Forelimb muscle (tissue), 1 donor: ENCODE measurements around the gene CLTCL1. TPM values are rescaled to one million over a fixed set of nuclear protein-coding genes. Genes with fewer than 3 reads are reported as not detected.

ENCODE experiments used
- DNase-seq: peaks from one replicate; pipeline ENCODE4 v3.0.0-alpha.2; 2013; ENCODE audit warnings: low read depth
- polyA plus RNA-seq: library from polyadenylated mRNA; unstranded; fragments of 120-200 nt; gene quantifications from one replicate; pipeline ENCODE4 v1.2.1, GENCODE V29; 2013; ENCODE audit not compliant: insufficient read length

CLTCL1 gene
- polyA plus RNA-seq, 1 donor = 29.9 TPM

DNA sequence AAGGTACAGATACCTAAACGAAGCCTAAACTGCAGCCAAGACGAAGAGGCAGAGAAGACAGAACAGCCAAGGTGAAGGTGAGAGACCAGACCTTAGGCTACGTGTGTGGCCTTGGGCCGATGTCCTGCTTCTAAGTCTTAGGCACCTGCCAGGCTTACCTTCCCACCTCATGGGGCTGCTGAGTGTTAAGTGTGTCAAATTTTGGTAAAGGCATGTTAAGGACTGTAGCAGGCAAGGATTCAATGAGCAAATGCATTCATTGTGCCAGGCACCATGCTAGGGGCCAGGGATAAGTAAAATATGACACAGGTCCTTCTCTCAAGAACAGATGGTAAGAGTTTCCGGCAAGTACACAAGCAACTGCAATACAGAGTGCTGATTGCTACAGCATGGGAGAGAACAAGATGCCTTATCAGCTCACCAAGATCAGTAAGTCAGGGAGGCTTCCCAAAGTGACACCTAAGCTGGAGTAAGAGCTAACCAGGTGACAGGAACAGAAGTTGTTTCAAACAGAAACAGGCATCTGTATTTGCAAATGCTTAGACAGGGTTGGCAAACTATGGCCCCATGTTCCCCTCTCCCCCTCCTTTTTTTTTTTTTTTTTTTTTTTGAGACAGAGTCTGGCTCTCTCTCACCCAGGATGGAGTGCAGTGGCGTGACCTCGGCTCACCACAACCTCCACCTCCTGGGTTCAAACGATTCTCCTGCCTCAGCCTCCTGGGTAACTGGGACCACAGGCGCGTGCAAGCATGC, 46.7 kb downstream of the CLTCL1 start:
- no peak for DNase-seq

DNA sequence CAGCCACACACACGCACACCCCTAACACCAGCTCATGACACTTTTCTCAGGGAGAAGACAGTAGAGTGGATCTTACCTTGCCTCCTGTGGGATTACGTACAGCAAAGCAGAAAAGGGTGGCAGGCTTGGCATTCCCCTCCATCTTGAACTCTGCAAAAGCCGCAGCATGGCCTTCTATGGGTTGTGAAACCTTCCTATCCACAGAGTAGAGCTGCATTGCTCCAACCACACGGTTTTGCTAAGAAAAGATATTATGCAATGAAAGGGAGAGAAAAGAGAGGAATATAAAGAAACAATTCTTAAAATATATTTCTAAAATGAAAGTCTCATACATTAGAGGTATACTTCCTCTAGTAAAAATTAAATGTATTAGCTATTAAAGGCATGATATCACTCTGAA, 48.8 kb downstream of the CLTCL1 start:
- no peak for DNase-seq

DNA sequence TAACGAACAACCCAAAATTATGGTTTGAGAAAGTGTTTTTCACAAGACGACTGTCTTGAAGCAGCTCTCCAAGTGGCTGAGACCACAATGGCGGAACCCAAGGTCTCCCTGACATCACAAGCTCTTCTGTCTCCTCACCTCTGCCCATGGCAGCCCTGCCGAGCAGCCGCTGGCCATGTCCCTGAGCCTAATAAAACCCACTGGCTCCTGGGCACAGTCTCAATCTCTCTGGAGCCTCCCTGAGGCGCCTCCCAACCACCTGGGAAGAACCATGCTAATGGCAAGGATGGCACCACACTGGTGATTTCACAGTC, 50.0 kb downstream of the CLTCL1 start:
- DNase-seq = no peak

DNA sequence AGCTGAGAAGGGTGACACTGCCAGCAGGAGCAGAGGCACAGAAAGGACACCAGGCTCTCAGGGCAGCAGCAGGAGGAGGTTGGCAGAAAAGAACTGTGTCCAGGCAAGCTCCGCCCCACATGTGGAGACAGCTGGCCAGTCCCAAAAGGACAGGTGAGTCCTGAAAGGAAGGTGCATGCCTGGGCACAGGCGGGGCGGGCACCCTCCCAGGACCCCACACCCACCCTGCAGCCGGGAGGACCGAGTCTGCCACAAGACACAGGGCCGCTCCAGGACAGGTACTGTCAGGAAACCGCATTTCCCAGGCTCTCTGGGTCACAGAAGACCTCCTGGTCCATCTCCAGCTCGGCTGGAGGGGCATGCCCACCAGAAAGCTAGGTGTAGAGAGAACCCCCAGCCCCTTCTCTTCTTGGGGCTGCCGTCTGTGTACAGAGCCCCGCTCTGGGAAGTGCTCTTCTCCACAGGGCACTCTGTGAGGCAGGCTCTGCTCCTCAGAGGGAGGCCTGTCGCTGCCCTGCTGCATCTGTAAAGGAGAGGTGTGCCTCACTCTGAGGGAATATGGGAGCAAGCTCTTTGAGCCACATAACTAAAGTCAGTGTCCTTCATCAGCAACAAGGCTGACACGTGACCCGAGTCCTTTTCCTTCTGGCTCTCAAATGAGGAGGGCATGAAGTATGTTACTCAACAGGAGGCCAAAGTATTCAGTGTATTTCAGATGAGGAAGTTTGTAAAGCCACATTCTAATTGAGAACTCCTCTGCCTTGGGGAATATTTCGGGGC, 50.5 kb downstream of the CLTCL1 start:
- DNase-seq = no peak

DNA sequence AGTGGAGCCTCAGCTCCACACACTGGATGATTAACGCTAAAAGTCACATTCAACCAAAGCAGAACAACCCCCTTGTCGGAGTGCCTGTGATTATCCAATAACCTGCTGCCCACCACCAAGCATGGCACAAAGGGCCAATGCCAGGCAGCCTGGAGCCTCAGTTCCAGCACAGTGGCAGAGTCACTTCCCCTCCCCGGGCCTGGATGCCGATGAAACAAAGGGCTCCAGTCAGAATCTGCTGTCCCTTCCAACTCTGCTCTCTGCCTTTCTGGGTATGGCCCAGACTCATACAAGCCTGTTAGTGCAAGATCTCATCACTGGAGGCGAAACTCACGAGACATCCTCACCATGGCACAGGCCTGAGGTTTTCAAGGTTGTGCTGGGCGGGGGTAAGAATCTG, 52.1 kb downstream of the CLTCL1 start:
- no peak for DNase-seq

DNA sequence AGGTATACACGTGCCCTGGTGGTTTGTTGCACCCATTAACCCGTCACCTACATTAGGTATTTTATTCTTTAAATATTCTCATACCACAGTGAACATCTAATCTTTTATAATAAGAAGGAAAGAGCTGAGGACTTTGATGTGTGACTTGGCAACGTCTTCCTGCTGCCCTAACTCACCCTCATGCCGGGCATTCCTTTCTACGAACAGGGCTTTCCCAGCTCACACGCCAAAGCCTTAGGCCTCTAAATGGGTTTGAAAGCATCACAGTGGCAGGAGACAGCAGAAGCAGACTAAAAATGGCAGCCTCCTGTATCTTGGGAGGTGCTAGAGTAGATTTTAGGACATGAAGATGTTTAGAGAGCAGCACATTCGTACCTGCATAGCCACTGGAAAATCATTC, 52.6 kb downstream of the CLTCL1 start:
- no peak for DNase-seq

DNA sequence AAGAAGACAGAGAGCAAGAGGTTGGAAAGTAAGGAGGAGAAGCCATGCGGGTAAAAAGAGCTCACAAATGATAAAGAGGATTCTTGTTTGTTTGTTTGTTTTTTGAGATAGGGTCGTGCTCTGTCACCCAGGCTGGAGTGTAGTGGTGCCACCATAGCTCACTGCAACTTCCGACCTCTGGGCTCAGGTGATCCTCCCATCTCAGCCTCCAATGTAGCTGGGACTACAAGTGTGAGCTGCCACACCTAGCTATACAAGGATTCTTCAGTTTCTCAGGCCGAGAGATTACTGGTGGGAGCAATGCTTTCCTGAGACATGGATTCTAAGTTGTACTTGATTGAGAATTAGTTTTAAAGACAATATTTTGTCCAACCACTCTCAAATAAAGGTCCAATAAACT, 55.6 kb downstream of the CLTCL1 start:
- no peak for DNase-seq

DNA sequence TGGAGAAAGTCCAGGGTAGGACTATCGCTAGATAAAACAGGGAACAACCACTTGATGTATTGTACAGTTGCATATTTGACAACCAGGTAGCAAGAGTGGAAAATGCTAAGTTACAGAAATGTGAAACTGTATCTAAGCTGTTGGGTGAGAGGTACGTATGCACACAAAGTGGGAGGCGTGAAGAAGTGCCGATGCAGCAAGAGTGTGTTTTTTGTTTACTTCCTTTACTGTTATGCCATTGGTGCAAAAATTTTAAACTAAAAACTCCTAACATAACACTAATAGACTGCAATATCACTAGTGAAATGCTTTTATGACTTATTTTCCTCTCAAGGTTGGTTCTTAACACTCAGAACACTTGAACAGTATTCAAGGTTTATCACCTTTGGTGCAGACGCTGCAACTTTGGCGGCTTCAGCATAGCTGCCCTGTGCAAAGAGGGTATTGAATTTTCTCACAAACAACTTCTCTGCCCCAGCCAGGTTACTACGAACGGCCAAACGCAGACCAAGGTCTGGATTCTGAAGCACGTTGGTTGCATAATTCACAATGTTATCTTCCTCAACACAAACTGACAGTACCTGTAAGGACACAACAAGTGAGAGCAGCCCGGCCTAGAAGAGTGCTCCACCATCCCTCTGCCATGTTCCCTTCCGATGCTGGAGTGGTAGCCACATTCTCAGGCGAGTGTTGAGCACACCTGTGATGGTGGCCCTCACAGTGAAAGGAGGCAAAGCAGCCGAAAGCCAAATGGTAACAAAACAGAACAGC, 57.2 kb downstream of the CLTCL1 start:
- DNase-seq = no peak

DNA sequence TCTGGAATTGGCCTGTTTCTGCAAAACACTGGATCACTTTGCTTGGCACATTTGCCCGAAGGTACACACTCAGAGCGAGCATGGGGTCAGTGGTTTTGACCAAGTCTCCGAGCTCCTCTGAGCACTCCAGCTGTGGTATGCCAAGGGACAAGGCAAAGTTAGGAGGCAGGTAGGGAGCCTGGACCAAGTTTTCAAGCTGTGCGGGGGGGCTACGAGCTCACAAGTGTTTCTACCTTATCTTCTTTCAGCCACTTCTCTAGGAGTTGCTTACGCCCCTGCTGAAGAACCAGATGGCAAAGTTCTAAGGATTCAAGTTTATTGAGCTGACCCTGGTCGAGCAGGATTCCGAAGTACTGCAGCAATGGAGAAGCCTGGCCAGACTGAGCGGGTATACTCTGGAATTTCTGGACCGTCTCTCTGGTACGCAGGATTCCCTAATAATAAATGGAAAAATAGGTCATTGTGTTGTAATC, 58.3 kb downstream of the CLTCL1 start:
- no peak for DNase-seq

DNA sequence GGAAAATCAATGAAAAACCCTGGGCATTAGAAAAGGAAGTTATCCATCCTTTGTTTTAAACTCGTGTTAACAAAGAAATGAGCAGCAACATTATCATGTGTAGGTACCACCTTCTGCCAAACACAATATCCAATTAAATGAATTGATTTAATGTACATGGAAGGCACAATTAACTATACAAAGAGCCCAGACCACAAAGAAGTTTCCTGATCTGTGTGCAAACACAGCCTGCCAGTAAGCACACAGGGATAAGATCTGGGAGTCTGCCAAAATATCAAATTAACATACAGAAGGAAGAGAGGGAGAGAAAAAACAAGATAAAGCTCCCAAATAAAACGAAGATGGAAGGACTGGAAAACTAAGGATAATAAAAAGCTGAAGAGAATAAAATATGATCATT, 58.9 kb downstream of the CLTCL1 start:
- no peak for DNase-seq

DNA sequence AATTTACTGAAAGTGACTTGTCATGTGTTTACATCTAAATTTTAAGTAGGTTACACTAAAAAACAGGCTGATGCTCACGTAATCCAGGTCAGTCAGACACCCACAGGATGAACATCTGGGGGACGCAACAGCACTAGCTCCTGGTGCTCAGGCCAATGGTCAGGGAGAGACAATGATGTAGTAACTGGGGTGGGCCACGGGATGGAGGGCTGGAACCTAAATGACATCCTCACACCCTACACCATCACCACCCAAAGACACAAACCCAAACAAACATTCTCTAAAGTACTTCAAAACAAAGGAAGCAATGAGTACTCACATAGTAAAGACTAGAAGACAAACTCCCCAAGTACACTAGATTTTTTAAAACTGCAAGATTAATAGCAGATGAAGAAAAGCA, 59.5 kb downstream of the CLTCL1 start:
- DNase-seq = no peak

DNA sequence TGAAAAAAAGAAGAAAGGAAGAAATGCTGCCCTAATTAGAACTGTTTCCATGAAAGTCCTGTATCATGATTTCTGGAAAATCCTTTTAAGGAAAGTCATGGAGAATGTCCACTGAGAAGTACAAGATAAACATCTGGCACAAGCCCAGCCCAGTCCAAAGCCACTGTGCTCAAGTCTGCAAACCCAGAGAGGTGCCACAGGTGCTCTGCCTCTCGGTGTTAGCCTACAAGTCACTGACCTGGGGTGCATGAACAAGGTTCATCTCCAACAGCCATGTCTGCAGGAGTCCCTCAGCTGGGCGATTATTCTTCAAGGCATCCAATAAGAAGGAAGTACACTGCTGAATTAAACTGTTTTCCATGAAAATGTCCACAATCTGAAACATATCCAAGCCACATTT, 61.9 kb downstream of the CLTCL1 start:
- no peak for DNase-seq

DNA sequence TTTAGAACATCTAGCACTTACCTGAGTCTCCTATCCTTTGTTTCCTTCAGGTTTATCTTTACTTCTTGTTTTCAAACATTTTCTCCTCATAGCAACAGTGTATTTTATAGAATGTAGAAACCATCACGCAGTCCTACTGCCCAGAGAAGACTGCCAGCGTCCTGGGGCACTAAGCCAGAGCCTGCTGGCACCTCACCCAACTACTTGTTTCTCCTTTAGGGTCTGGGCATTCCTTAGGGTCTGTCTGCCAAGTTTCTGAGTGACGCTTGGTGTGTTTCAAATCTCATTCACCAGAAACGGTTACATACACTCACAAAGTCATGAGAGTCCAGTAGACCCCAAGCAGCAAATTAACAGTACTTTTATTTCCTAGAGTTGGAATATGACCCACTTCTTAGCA, 63.3 kb downstream of the CLTCL1 start:
- no peak for DNase-seq

DNA sequence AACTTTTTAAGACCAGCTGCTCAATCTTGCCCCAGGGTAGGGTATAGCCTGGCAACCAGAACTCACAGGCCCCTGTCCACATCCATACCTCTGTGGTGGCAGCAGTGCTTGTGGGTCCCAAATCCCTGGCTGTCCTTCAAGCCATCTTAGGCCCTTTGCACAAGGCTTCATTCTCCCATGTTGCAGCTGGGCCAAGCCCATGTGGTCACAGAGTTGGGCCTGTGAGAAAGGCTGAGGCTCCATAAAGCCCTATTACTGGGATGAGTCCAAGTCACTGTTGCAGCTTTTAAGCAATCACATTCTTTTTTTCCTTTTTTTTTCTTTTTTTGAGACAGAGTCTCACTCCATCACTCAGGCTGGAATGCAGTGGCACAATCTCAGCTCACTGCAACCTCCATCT, 65.1 kb downstream of the CLTCL1 start:
- DNase-seq = no peak

DNA sequence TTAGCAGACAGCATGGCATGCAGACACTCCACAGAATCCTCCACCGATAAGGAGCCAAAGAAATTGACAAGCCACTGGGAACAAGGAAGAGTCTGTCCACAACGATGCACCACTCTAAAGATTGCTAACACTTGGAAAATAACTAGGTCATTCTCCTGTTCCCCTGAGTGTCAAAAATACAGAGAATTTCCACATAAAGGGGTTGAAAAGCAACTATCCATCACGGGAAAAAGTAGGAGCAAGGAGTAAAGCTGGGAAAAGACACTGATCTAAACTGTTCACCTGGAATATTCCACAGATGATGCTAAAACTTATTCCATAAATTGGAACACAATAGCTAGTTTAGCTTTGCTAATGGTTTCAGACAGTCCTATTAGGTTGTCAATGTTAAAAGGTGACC, 66.0 kb downstream of the CLTCL1 start:
- no peak for DNase-seq

DNA sequence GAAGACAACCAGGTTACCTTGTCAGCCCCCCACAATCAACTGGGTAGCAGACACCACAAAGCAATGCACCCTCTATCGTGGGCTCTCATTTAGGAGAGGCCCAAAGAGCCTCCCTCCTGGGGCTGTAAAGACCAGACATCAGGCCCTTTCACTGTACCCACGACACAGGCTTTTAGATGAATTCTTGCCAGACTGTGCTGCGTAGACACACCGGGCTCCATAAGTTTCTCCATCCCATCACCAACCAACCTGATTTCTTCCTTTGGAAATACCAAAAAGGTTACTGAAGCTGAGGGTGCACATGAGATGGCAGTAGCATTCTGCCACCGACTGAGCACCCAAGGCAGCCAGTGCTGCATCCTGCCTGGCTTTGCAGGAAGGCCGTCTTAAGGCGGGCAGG, 66.5 kb downstream of the CLTCL1 start:
- no peak for DNase-seq

DNA sequence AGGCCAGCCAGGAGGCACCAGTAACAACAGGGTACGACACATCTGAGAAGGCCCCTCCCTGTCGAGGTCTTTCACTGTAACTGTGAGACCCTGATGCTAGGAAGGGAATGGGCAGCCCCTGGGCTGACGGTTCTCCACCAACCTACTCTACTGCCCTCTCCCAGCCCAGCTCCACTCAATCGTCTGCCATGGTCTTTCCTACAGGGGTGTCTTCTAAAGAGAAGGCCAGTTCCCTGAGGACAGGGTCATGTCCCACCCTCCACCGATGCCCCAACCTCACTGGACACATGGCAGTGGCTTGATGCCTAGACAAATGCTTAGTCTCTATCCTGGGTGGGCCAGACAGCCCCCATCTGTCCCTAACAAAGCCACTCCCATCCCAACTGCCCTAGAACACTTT, 67.0 kb downstream of the CLTCL1 start:
- no peak for DNase-seq

DNA sequence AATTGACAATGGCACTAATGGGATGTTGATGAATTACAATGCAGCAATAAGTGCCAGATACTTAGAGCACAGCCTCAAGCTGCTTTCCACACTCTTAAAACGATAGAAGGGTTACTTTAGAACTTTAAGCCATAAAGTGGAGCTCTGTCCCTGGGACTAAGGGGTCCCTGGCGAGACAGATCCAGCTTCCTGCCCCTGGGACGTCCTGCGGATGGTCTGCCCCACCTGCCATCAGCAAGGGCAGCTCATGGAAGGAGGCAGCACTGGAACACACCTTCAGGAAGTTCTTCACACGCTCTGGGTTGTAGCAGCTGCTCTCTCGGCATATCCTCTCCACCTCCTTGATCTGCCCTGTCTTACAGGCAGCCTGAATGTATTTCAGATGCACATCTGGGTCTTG, 67.9 kb downstream of the CLTCL1 start:
- no peak for DNase-seq

DNA sequence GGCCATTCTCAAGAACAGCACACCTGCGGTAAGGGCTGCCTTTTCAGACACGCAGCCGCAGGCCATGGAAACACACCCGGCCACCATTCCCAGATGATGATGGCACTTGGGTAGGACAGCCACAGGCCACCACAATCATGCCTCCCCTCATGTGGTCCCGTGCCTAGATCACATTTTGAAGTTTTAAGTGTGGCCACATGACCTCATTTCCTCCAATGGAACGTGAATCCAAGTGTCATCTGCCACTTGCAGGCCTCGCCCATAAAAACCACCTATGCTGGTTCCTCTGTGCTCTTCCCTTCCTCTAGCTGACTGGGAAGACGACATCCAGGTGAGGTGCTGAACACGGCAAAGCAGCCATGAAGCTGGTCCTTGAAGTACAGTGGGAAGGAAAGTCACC, 68.4 kb downstream of the CLTCL1 start:
- no peak for DNase-seq

DNA sequence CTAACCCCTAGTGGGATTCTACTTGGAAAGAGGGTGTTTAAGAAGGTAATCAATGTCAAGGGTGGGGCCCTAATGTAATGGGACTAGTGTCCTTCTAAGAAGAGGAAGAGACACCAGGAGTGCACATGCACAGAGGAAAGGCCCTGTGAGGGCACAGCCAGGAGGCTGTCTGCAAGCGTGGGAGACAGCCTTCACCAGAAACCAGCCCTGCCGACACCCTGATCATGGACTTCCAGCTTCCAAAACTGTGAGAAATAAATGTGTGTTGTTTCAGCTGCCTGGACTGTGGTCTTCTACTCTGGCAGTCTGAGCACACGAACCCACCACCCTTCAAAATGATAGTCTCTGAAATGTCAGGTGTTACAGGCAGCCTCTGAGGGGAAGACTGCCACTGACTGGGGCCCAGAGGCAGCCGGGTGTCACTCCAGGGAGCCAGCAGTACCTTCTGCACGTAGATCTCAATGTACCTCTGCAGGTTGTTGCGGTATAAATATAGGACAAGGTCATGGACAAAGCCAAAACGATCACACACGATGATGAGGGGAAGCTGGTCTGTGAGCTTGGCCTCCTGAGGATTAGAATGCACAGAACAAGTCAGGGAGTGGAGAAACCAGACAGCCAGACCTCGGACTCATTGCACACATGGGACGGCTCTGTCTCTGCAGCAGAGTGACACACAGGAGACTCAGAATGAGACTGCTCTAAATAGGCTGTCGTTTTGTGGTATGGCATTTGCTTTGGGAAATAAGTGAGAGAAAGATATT, 69.1 kb downstream of the CLTCL1 start:
- no peak for DNase-seq

DNA sequence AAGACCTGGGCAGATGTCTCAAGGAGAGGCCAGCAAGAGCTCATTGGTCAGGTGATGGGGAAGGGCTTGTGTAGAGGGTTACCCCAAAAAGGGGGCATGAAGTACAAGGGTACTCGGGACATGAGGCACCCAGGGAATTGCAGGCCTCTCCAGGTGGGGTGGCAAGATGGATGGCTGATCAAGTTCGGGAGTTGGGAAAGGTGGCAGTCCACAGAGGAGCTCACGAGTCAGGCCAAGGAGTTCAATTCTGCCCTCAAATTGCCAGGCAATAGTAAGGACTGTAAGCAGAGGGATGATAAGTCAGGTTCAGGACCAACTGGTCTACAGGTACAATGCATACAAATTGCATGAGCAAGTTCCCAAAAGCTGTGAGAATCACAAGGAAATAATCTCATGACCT, 70.7 kb downstream of the CLTCL1 start:
- DNase-seq = no peak
